ENCODE measurements around the gene MYRF.

The MYRF gene

GRCh38 chr11:61815790-61816735, 63.6 kb downstream of the MYRF start:
- peak overlapping the region; percentile 99 for H3K27ac ChIP-seq
- TF ChIP-seq CTCF (IDR thresholded peaks at IDR 0.05) (no peak), ZFX (IDR thresholded peaks at IDR 0.05; ENCODE audit: borderline replicate concordance) (no peak)

GRCh38 chr11:61816736-61817455, 64.5 kb downstream of the MYRF start, which contains the start of gene FADS1:
FADS1 (minus strand) TSS chr11:61817003; CDS start chr11:61816929, 74 bp downstream.
- TF ChIP-seq CTCF (IDR thresholded peaks at IDR 0.05), result peak; percentile 74
- no peak for TF ChIP-seq ZFX (IDR thresholded peaks at IDR 0.05; ENCODE audit: borderline replicate concordance)
- H3K27ac ChIP-seq, result peak within 1 kb of the TSS; percentile 99

- TF ChIP-seq ZFX (IDR thresholded peaks at IDR 0.05; ENCODE audit: borderline replicate concordance) (no peak), CTCF (IDR thresholded peaks at IDR 0.05) (no peak)
- H3K27ac ChIP-seq, result peak overlapping the region; percentile 99
These were observed 65.2 kb downstream of the MYRF start for GRCh38 chr11:61817471-61818202.

- H3K27ac ChIP-seq, result 0 out of 2 replicates have a peak overlapping the region, but pooled peaks have one; percentile 6
- TF ChIP-seq CTCF (IDR thresholded peaks at IDR 0.05) (no peak), ZFX (IDR thresholded peaks at IDR 0.05; ENCODE audit: borderline replicate concordance) (no peak)
These were observed 67.7 kb downstream of the MYRF start for GRCh38 chr11:61820174-61820573.

GRCh38 chr11:61826930-61827570, 74.6 kb downstream of the MYRF start:
- TF ChIP-seq ZFX (IDR thresholded peaks at IDR 0.05; ENCODE audit: borderline replicate concordance), result no peak
- no peak for TF ChIP-seq CTCF (IDR thresholded peaks at IDR 0.05)
- peak overlapping the region; percentile 68 for H3K27ac ChIP-seq

- no peak for TF ChIP-seq ZFX (IDR thresholded peaks at IDR 0.05; ENCODE audit: borderline replicate concordance)
- TF ChIP-seq CTCF (IDR thresholded peaks at IDR 0.05), result no peak
- H3K27ac ChIP-seq, result peak within 1 kb of the TSS; percentile 68
These were observed 75.3 kb downstream of the MYRF start, which contains the start of gene FADS2 for GRCh38 chr11:61827571-61828378. FADS2 (plus strand) TSS chr11:61828300; CDS start chr11:61828391, 91 bp downstream.

All from 22Rv1 (cell line).